PC-3 (cell line): ENCODE measurements around the gene FN1.

ENCODE experiments used
- EZH2 ChIP-seq: fragments of 300-600 bp; sonication (generic); IDR thresholded peaks from one replicate; pipeline ENCODE4 v1.6.1; 2017; ENCODE audit warnings: antibody characterized with exemption, mild to moderate bottlenecking, low read length; ENCODE audit not compliant: unreplicated experiment
- EZH2phosphoT487 ChIP-seq: fragments of 300-600 bp; sonication (generic); IDR thresholded peaks from 2 replicates; pipeline ENCODE4 v1.6.1; 2018; ENCODE audit warnings: mild to moderate bottlenecking, antibody characterized with exemption, low read length, borderline replicate concordance
- TF ChIP-seq, protein P1 (sequence below): fragments of 300-600 bp; sonication (generic); conservative IDR thresholded peaks from 2 replicates; pipeline ENCODE4 v1.5.1; 2017; ENCODE audit warnings: antibody characterized with exemption, low read depth, mild to moderate bottlenecking, low read length

DNA sequence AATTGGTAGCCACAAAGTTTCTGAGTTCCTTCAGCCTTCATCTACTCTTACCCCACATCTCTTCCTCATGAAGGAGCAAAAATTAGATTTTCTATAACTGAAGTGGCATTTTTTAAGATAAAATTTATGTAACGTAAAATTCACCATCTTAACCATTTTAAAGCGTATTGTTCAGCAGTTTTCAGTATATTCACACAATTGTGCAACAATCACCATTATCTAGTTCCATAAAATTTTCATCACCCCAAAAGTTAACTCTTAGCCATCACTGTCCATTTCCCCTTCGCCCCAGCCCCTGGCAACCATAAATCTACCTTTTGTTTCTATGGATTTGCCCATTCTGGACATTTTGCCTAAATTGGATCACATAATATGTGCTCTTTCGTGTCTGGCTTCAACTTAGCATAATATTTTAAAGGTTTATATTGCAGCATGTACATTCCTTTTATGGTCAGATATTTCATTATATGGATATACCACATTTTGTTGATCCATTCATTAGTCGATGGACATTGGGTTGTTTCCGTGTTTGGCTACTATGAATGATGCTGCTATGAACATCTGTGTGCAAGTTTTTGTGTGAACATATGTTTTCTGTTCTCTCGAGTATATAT is 79.4 kb downstream of the FN1 start:
- TF ChIP-seq, protein P1, sequence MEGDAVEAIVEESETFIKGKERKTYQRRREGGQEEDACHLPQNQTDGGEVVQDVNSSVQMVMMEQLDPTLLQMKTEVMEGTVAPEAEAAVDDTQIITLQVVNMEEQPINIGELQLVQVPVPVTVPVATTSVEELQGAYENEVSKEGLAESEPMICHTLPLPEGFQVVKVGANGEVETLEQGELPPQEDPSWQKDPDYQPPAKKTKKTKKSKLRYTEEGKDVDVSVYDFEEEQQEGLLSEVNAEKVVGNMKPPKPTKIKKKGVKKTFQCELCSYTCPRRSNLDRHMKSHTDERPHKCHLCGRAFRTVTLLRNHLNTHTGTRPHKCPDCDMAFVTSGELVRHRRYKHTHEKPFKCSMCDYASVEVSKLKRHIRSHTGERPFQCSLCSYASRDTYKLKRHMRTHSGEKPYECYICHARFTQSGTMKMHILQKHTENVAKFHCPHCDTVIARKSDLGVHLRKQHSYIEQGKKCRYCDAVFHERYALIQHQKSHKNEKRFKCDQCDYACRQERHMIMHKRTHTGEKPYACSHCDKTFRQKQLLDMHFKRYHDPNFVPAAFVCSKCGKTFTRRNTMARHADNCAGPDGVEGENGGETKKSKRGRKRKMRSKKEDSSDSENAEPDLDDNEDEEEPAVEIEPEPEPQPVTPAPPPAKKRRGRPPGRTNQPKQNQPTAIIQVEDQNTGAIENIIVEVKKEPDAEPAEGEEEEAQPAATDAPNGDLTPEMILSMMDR: no peak
- TF ChIP-seq EZH2phosphoT487: no peak
- TF ChIP-seq EZH2: no peak
